OCI-LY3 (cell line): ENCODE results near the gene MARK3.
"Not testable (repeated sequence)": the region's sequence is repeated elsewhere in the genome, so short reads cannot be mapped to it uniquely, and the experiment has no call there.

Experiments
- H2AFZ ChIP-seq: fragments of 200-600, 300-600 bp; shearing (Covaris generic); 2 replicates; pipeline ENCODE4 v1.6.0; 2014; ENCODE audit warnings: antibody characterized with exemption, low read depth, low read length
- H3K27ac ChIP-seq: fragments of 200-600, 300-600 bp; sonication (generic); 2 replicates; pipeline ENCODE4 v1.5.1; 2014; ENCODE audit warnings: mild to moderate bottlenecking, low read length, moderate library complexity, mixed read lengths
- H3K27me3 ChIP-seq: fragments of 200-600, 300-600 bp; sonication (generic); 2 replicates; pipeline ENCODE4 v1.6.1; 2014; ENCODE audit warnings: low read depth, low read length, mixed read lengths
- H3K36me3 ChIP-seq: fragments of 200-600, 300-600 bp; sonication (generic); replicated peaks from 2 replicates; pipeline ENCODE3; 2014; ENCODE audit warnings: low read depth, low read length, mixed read lengths
- H3K4me1 ChIP-seq: fragments of 300-600, 200-600 bp; sonication (generic); 2 replicates; pipeline ENCODE4 v1.6.1; 2014; ENCODE audit warnings: low read length, mixed read lengths
- H3K4me2 ChIP-seq: fragments of 200-600, 300-600 bp; sonication (generic); 2 replicates; pipeline ENCODE4 v1.6.1; 2014; ENCODE audit warnings: low read length, mixed read lengths
- H3K4me3 ChIP-seq: fragments of 300-600, 200-600 bp; sonication (generic); 2 replicates; pipeline ENCODE4 v1.5.1; 2014; ENCODE audit warnings: antibody characterized with exemption, mild to moderate bottlenecking, low read length, moderate library complexity
- H3K79me2 ChIP-seq: fragments of 300-600, 200-600 bp; shearing (Covaris generic); 2 replicates; pipeline ENCODE4 v1.6.1; 2014; ENCODE audit warnings: mild to moderate bottlenecking, low read length, mixed read lengths
- H3K9ac ChIP-seq: fragments of 300-600, 200-600 bp; shearing (Covaris generic); 2 replicates; pipeline ENCODE4 v1.6.0; 2014; ENCODE audit warnings: mild to moderate bottlenecking, low read length, moderate library complexity
- H3K9me3 ChIP-seq: fragments of 200-600, 300-600 bp; shearing (Covaris generic); 2 replicates; pipeline ENCODE4 v1.6.1; 2014; ENCODE audit warnings: low read length, mixed read lengths; ENCODE audit not compliant: insufficient read depth
- H4K20me1 ChIP-seq: fragments of 200-600, 300-600 bp; sonication (generic); 2 replicates; pipeline ENCODE4 v1.6.1; 2016; ENCODE audit warnings: low read length, mixed read lengths; ENCODE audit not compliant: insufficient read depth
- EZH2phosphoT487 ChIP-seq: fragments of 200-600 bp; shearing (Covaris generic); IDR thresholded peaks from 2 replicates; pipeline ENCODE4 v1.6.1; 2018; ENCODE audit warnings: antibody characterized with exemption, mixed run types, low read depth
- TF ChIP-seq, protein P1 (sequence below): fragments of 200-600, 300-600 bp; sonication (generic); IDR thresholded peaks from 2 replicates; pipeline ENCODE4 v1.5.1; 2014; ENCODE audit warnings: antibody characterized with exemption, low read length, low read depth

The MARK3 gene

DNA sequence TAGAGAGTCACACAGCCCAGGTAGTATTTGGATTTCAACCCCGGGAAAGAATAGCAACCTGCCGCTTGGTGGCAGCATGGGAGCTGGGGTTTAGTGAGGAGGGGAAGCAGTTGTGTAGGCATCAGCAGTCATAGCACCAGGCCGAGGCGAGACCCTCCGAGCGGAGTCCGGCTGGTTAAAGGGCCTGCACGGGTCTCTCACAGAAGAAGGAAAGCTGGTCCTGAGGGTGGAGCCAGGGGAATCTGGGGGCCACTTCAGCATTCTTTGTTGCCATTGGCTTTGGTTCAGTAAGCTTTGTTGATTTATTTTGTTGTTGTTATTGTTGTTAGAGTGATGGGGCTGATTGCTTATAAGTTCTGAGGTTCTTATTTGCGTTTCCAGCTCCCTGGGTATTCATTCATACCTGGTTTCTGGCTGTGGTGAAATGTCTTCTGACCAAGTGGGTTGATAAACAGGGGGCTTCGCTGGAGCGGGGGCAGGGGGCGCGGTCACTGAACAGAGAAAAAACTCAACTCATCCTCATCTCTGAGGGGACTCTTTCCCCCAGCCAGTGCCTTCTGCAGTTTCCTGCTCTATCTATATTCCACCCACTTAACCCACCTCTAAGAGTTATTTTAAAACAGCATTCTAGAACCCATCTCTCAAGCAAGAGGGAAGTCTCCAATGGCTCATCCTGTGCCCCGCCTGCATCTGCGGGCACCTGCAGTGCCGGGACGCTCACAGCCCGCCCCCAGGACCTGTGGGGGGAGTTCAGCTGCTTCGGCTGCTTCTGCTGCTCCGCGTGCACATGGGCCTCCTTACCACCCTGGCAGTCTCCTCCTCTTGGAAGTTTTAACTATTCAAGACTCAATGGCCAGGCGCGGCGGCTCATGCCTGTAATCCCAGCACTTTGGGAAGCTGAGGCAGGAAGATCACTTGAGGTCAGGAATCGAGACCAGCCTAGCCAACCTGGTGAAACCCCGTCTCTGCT lies 125.8 kb downstream of the MARK3 start:
- no peak overlapping the region for H2AFZ ChIP-seq
- H3K27ac ChIP-seq: no peak overlapping the region
- no peaks in the 10 kb centered on the region for H3K4me1 ChIP-seq
- H3K36me3 ChIP-seq: peaks cover 22% of the 10 kb centered on the region
- H3K79me2 ChIP-seq: no peaks in the 10 kb centered on the region
- H3K27me3 ChIP-seq: no peaks in the 10 kb centered on the region
- no peak overlapping the region for H3K4me3 ChIP-seq
- no peaks in the 10 kb centered on the region for H3K9me3 ChIP-seq
- TF ChIP-seq EZH2phosphoT487: no peak
- TF ChIP-seq, protein P1, sequence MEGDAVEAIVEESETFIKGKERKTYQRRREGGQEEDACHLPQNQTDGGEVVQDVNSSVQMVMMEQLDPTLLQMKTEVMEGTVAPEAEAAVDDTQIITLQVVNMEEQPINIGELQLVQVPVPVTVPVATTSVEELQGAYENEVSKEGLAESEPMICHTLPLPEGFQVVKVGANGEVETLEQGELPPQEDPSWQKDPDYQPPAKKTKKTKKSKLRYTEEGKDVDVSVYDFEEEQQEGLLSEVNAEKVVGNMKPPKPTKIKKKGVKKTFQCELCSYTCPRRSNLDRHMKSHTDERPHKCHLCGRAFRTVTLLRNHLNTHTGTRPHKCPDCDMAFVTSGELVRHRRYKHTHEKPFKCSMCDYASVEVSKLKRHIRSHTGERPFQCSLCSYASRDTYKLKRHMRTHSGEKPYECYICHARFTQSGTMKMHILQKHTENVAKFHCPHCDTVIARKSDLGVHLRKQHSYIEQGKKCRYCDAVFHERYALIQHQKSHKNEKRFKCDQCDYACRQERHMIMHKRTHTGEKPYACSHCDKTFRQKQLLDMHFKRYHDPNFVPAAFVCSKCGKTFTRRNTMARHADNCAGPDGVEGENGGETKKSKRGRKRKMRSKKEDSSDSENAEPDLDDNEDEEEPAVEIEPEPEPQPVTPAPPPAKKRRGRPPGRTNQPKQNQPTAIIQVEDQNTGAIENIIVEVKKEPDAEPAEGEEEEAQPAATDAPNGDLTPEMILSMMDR: no peak
- H4K20me1 ChIP-seq: no peaks in the 10 kb centered on the region
- H3K9ac ChIP-seq: no peak overlapping the region
- no peak overlapping the region for H3K4me2 ChIP-seq

DNA sequence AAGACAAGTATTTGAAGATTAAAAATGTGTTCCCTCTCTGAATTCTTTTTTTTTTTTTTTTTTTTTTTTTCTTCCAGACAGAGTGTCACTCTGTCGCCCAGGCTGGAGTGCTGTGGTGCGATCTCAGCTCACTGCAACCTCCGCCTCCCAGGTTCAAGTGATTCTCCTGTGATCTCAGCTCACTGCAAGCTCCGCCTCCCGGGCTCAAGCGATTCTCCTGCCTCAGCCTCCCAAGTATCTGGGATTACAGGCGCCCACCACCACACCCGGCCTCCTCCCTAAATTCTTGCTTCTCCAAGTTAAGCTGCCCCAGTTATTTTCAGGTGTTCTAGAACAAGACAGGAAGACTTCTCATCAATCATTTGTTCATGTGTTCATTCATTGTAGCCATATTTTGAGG lies 127.0 kb downstream of the MARK3 start:
- H3K4me2 ChIP-seq, H4K20me1 ChIP-seq, H3K79me2 ChIP-seq, H3K27me3 ChIP-seq, H3K4me1 ChIP-seq, H2AFZ ChIP-seq, H3K4me3 ChIP-seq, H3K9ac ChIP-seq, H3K27ac ChIP-seq, H3K9me3 ChIP-seq: not testable (repeated sequence)
- peaks cover 22% of the 10 kb centered on the region for H3K36me3 ChIP-seq

DNA sequence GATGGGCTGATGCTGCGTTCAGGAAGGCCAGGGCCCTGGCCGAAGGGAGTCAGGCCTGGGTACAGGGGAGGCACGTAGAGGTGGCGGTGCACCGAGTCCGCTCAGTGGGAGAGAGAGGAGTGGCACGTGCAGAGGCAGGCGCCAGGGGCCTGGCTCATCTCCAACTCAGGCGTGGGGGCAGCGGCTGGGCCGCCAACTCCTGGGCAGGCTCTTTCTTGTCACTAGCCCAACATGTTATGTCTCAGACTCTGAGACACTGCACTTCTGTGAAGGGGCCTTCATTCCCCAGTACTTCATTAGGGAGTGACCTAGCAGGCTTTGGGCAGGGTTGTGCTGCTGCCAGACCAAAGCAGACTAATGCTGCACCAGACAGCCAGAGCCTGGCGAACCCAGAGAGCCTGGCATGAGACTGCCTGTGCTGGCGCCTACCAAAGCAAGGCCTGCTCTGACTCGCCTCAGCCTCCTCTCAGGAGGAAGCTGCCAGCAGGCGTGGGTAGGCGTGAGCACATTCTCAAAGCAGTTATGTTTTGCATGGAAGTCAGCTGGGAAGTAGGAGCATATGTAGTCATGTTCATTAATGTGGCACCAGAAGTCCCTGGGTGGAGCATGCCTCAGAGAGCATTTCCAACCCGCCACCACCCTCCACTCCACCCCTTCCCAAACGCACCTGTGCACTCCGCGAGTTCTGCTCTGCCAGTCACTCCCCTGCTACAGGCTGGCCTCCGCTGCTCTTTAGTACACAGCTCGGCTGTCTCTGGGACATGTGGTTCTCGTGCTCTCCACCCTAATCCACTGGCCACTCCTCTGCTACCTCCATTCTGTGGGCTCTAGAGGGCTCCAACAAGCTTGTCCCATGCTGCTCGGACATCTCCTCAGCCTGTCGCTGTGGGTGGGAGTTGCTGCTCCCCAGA lies 127.7 kb downstream of the MARK3 start:
- H3K4me2 ChIP-seq: no peak overlapping the region
- H3K4me1 ChIP-seq: no peaks in the 10 kb centered on the region
- H3K9me3 ChIP-seq: no peaks in the 10 kb centered on the region
- no peak overlapping the region for H2AFZ ChIP-seq
- H3K27me3 ChIP-seq: no peaks in the 10 kb centered on the region
- TF ChIP-seq, protein P1: no peak
- H3K36me3 ChIP-seq: peaks cover 17% of the 10 kb centered on the region
- no peak overlapping the region for H3K4me3 ChIP-seq
- H3K9ac ChIP-seq: no peak overlapping the region
- H3K79me2 ChIP-seq: no peaks in the 10 kb centered on the region
- no peaks in the 10 kb centered on the region for H4K20me1 ChIP-seq
- no peak overlapping the region for H3K27ac ChIP-seq

DNA sequence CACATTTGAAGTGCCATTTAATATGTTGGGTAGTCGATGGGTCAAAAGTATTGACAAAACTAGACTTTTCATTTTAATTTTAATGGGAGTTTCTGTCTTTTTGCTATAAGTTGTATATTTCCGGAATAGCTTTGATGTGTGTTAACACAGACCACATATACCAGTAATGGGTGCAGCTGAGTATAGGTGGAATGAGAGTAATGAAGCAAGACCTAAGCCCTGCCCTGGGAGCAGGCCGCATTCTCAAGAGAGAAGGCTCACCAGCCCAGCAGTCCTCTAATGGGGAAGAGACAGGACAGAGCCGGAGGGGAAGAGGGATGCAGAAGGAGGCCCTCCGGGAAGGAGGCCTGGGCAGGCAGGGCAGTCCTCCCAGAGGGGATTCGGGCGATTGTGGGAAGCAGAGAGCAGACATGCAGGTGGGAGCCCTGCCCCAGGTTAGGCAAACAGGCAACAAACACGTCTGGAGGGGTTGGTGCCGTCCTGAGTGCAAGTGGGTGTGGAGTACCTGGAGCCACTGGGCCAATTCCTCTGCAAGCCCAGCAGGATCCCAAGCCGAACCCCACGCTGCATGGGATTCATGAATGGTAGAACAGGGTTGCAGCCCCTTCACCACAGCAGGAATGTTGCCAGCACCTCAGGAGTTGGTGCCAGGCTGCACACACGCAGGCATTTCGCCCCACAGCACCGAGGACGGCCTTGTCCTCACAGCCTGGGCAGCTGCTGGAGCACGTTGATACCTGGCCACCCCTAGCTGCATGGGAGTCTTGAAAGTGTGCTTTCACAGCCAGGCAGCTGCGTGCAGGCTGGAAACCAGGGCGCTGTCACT lies 129.6 kb downstream of the MARK3 start:
- Histone ChIP-seq H4K20me1 (no peaks in the 10 kb centered on the region), H3K4me3 (no peak overlapping the region), H3K36me3 (peaks cover 10% of the 10 kb centered on the region), H3K9ac (no peak overlapping the region), H3K79me2 (no peaks in the 10 kb centered on the region), H2AFZ (no peak overlapping the region), H3K4me1 (peaks cover 12% of the 10 kb centered on the region), H3K9me3 (no peaks in the 10 kb centered on the region), H3K27ac (no peak overlapping the region), H3K27me3 (no peaks in the 10 kb centered on the region), H3K4me2 (no peak overlapping the region)
- TF ChIP-seq, protein P1: no peak
- TF ChIP-seq EZH2phosphoT487: no peak
